Memory B cell (primary cell): Measurements from ENCODE around the gene PFAS.

Experiments
- ATAC-seq: fragments of 150-1000 bp; cut with Tn5 transposase; 2 replicates; pipeline ENCODE4 v1.10.0; 2021; ENCODE audit warnings: low read depth, mild to moderate bottlenecking, moderate library complexity
- DNase-seq, 2 donors: peaks; one replicate each; pipeline ENCODE4 v3.0.0; 2022; ENCODE audit warnings: low spot score in 2 of 2
- H3K27ac Mint-ChIP-seq: one replicate; pipeline ENCODE4 v1.8.0; 2022; ENCODE audit warnings: mild to moderate bottlenecking, moderate library complexity, mixed read lengths
- H3K27me3 Mint-ChIP-seq: one replicate; pipeline ENCODE4 v1.8.0; 2022; ENCODE audit warnings: mixed read lengths
- H3K36me3 Mint-ChIP-seq: one replicate; pipeline ENCODE4 v1.8.0; 2022; ENCODE audit warnings: mild to moderate bottlenecking, mixed read lengths
- H3K4me1 Mint-ChIP-seq: one replicate; pipeline ENCODE4 v1.8.0; 2022; ENCODE audit warnings: mixed read lengths
- H3K4me3 Mint-ChIP-seq: one replicate; pipeline ENCODE4 v1.8.0; 2022; ENCODE audit warnings: mild to moderate bottlenecking, moderate library complexity, mixed read lengths
- H3K9me3 Mint-ChIP-seq: one replicate; pipeline ENCODE4 v1.8.0; 2022; ENCODE audit warnings: mixed read lengths

The PFAS gene

GRCh38 chr17:8267480-8268147 lies 18.5 kb downstream of the PFAS start:
- Mint-ChIP-seq H3K27me3 (no peaks in the 10 kb centered on the region), H3K4me1 (no peaks in the 10 kb centered on the region), H3K4me3 (no peak overlapping the region), H3K9me3 (no peaks in the 10 kb centered on the region), H3K27ac (no peak overlapping the region), H3K36me3 (peaks cover 30% of the 10 kb centered on the region)
- DNase-seq (no peak), ATAC-seq (no peak)

GRCh38 chr17:8268550-8269298 lies 19.6 kb downstream of the PFAS start:
- no peaks in the 10 kb centered on the region for H3K27me3 Mint-ChIP-seq
- H3K4me3 Mint-ChIP-seq: no peak overlapping the region
- no peaks in the 10 kb centered on the region for H3K4me1 Mint-ChIP-seq
- H3K9me3 Mint-ChIP-seq: no peaks in the 10 kb centered on the region
- DNase-seq (no peak), ATAC-seq (no peak)
- no peak overlapping the region for H3K27ac Mint-ChIP-seq
- H3K36me3 Mint-ChIP-seq: peaks cover 21% of the 10 kb centered on the region

- no peak for ATAC-seq
- no peak overlapping the region for H3K27ac Mint-ChIP-seq
Measured at GRCh38 chr17:8272421-8272820, 23.3 kb downstream of the PFAS start.

GRCh38 chr17:8273884-8274444 lies 24.9 kb downstream of the PFAS start:
- DNase-seq (no peak), ATAC-seq (no peak)
- Mint-ChIP-seq H3K36me3 (peaks cover 3% of the 10 kb centered on the region), H3K9me3 (no peaks in the 10 kb centered on the region), H3K27ac (no peak overlapping the region), H3K27me3 (no peaks in the 10 kb centered on the region), H3K4me3 (no peak overlapping the region), H3K4me1 (peaks cover 2% of the 10 kb centered on the region)

More at GRCh38 chr17:8272421-8272820, 23.3 kb downstream of the PFAS start:
- no peaks in the 10 kb centered on the region for H3K27me3 Mint-ChIP-seq
- no peak for DNase-seq
- no peaks in the 10 kb centered on the region for H3K9me3 Mint-ChIP-seq
- H3K4me3 Mint-ChIP-seq: no peak overlapping the region
- peaks cover 8% of the 10 kb centered on the region for H3K36me3 Mint-ChIP-seq
- peaks cover 2% of the 10 kb centered on the region for H3K4me1 Mint-ChIP-seq

- Mint-ChIP-seq H3K27me3 (peaks cover 2% of the 10 kb centered on the region), H3K4me1 (peaks cover 2% of the 10 kb centered on the region), H3K27ac (no peak overlapping the region), H3K36me3 (peaks cover 3% of the 10 kb centered on the region), H3K9me3 (no peaks in the 10 kb centered on the region), H3K4me3 (no peak overlapping the region)
- DNase-seq: no peak
- no peak for ATAC-seq
Measured at GRCh38 chr17:8274816-8275215, 25.7 kb downstream of the PFAS start.

- H3K27ac Mint-ChIP-seq: no peak overlapping the region
- H3K9me3 Mint-ChIP-seq: no peaks in the 10 kb centered on the region
- no peak for DNase-seq
- H3K27me3 Mint-ChIP-seq: peaks cover 2% of the 10 kb centered on the region
- H3K36me3 Mint-ChIP-seq: peaks cover 3% of the 10 kb centered on the region
- H3K4me3 Mint-ChIP-seq: no peak overlapping the region
- peaks cover 2% of the 10 kb centered on the region for H3K4me1 Mint-ChIP-seq
- no peak for ATAC-seq
Measured at GRCh38 chr17:8275421-8276290, 26.6 kb downstream of the PFAS start.

- Mint-ChIP-seq H3K27me3 (peaks cover 2% of the 10 kb centered on the region), H3K36me3 (no peaks in the 10 kb centered on the region), H3K4me3 (no peak overlapping the region), H3K27ac (no peak overlapping the region), H3K4me1 (peaks cover 2% of the 10 kb centered on the region), H3K9me3 (no peaks in the 10 kb centered on the region)
- no peak for DNase-seq
- no peak for ATAC-seq
Measured at GRCh38 chr17:8277317-8277716, 28.2 kb downstream of the PFAS start.

- Mint-ChIP-seq H3K36me3 (no peaks in the 10 kb centered on the region), H3K27ac (no peak overlapping the region), H3K27me3 (peaks cover 2% of the 10 kb centered on the region), H3K4me1 (peaks cover 5% of the 10 kb centered on the region), H3K4me3 (no peak overlapping the region), H3K9me3 (no peaks in the 10 kb centered on the region)
- DNase-seq: no peak
- no peak for ATAC-seq
Measured at GRCh38 chr17:8282345-8282744, 33.3 kb downstream of the PFAS start.

GRCh38 chr17:8283356-8283755 lies 34.3 kb downstream of the PFAS start:
- Mint-ChIP-seq H3K27me3 (peaks cover 2% of the 10 kb centered on the region), H3K36me3 (no peaks in the 10 kb centered on the region), H3K4me3 (no peak overlapping the region), H3K9me3 (no peaks in the 10 kb centered on the region), H3K4me1 (peaks cover 9% of the 10 kb centered on the region), H3K27ac (no peak overlapping the region)
- ATAC-seq: no peak
- no peak for DNase-seq

- ATAC-seq (no peak), DNase-seq (no peak)
- no peaks in the 10 kb centered on the region for H3K36me3 Mint-ChIP-seq
- H3K4me3 Mint-ChIP-seq: no peak overlapping the region
- H3K27ac Mint-ChIP-seq: no peak overlapping the region
- H3K4me1 Mint-ChIP-seq: peaks cover 14% of the 10 kb centered on the region
- H3K27me3 Mint-ChIP-seq: peaks cover 2% of the 10 kb centered on the region
- H3K9me3 Mint-ChIP-seq: no peaks in the 10 kb centered on the region
Measured at GRCh38 chr17:8284126-8284525, 35.0 kb downstream of the PFAS start.

- H3K27ac Mint-ChIP-seq: peak overlapping the region; percentile 50
- no peak for DNase-seq
- peaks cover 2% of the 10 kb centered on the region for H3K36me3 Mint-ChIP-seq
- no peaks in the 10 kb centered on the region for H3K9me3 Mint-ChIP-seq
- no peak overlapping the region for H3K4me3 Mint-ChIP-seq
- peaks cover 25% of the 10 kb centered on the region for H3K4me1 Mint-ChIP-seq
- no peaks in the 10 kb centered on the region for H3K27me3 Mint-ChIP-seq
- peak; percentile 13 for ATAC-seq
Measured at GRCh38 chr17:8285270-8286181, 36.4 kb downstream of the PFAS start.

- H3K4me3 Mint-ChIP-seq: peak overlapping the region; percentile 93
- ATAC-seq (no peak), DNase-seq (no peak)
- no peaks in the 10 kb centered on the region for H3K9me3 Mint-ChIP-seq
- no peaks in the 10 kb centered on the region for H3K27me3 Mint-ChIP-seq
- peak overlapping the region; percentile 95 for H3K27ac Mint-ChIP-seq
- peaks cover 2% of the 10 kb centered on the region for H3K36me3 Mint-ChIP-seq
- H3K4me1 Mint-ChIP-seq: peaks cover 32% of the 10 kb centered on the region
Measured at GRCh38 chr17:8287651-8288335, 38.7 kb downstream of the PFAS start.
